HG03039 (cell line): Measurements from ENCODE around the gene GVQW3.

Experiments
- ATAC-seq: cut with Tn5 transposase; IDR thresholded peaks from one replicate; pipeline ENCODE4 v1.9.1; 2021; ENCODE audit warnings: mild to moderate bottlenecking, moderate library complexity; ENCODE audit not compliant: unreplicated experiment

GVQW3 gene

DNA sequence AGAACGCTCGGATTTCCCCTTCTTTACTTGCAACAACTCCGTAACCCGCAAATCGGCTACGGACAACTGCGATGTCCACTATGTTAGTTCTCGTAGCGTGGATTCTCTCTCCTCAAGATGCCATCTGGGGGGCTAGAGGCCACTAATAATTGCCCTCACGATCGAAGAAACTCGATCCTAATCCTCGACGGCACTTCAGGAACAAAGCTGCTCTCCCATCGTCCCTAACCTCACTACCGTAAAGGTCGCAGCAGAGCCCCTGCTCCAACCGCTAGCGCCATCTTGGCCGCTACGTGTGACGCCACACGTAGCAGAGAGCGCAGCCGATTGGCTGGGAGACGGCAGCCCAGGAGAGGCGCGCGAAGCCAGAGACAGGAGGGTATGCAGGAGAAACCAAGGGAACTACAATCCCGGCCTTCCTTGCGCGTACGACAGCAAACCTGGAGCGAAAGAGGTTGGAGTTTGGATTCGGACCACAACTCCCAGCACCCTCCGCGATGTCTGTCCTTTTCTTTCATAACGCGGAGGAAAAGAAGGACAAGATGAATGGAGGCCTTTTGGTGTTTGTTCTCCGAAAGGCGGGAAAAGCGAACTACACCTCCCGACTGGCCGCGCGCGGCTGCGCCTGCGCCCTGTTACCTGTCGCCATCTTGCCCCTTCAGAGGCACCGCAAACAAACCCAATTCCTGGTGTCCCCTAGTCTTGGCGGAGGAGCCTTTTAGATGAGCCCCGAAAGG lies 63.4 kb downstream of the GVQW3 start, which contains the start of gene EMSY:
EMSY (plus strand) TSS at position 635 of the 737 bp plus-strand sequence. CDS start 1,921 bp downstream, outside the sequence.
- peak; percentile 92 for ATAC-seq

DNA sequence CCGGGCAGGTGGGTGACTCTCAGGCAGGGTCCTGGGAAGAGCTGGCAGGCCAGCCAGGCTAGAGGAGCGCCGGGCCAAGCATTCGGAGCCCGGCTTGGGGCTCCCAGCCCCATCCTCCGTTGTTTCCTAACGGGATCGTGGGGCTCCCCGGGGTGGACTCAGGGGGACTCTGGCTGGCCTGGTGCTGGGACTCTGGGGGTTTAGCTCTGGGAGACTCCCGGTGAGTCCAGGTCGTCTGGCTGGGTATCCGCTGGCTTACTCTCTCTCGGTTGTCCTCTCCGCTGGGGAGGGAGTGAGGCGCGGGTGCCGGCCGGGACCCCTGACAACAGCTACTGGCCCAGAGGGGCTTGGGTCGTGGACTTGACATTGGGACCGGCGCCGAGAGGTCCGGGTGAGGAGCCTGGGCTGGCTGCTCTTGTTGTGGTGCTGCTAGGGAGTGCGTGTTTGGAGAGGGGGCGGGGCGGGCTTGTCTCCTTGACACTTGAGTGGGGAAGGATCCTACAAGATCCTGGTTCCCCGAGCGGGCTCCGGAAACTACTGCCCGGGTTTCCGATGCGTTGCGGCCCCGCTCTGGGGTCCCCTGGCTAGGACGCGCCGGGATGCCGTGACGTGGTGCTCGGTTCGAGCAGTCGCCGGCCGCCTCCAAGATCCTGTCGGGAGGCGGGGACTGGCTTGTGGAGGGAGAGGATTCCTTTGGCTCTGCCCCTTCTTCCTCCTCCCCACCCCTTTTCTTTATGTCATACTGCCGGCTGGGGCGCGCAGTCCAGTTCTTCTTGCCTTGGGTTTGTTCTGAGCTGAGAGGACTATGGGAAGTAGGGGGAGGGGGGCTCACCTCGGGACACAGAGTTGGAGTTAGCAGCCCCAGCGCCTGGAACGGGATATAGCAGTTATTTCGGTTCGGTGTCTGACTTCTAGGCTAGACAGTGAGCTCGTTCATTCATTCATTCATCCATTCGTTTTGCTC lies 64.3 kb downstream of the GVQW3 start:
- no peak for ATAC-seq

DNA sequence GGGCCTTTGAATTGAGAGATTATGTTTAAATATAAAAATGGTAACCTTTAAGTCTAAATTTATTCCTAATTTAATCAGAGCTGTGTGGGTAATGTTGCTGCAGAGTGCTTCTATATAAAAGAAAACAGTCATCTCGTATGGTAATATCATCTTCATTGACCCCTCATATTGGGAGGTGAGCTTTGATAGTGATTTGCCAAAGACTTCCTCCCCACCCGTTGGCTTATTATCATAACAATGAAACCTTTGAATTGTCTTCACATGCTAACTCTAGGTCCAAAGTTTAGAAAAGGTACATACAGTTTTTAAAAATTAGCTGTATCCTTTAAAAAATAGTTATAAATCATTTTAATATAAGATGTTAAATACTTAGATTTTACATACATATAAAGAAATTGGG lies 67.4 kb downstream of the GVQW3 start:
- ATAC-seq = no peak

DNA sequence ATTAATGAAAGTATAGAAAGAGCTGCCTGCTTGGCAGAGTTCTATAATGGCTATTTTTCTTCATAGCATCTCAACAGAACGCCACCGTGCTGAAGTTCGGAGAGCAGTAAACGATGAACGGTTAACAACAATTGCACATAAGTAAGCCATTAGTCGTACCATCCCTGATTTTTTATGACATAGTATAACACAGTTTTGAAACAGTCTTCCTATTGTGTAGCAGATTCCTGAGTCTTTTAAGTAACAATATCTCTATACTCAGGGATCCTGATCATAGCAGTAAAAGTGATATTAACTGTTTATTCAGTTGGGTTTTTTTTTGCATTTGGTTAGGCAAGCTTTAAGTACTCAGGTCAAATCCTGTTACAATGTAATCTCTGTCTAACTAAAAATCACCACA lies 72.1 kb downstream of the GVQW3 start:
- no peak for ATAC-seq

DNA sequence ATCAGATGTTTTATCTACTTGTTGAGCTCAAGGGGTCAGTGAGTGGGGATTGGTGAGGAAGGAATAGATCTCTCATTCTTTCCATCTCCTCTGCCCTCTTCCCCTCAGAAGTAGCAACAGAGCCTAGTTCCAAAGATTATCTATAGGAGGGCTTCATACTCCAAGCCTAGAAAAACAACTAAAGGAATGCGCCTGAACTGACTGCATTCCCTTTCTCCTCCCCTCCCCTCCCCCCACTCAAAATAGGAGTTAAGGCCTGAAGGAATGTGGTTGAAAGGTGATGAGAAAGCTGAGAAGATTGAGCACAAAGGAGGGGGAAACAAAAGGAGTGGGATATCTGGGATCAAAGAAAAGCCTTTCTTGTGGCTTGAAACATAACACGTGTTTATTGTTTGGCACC lies 74.2 kb downstream of the GVQW3 start:
- ATAC-seq = no peak

DNA sequence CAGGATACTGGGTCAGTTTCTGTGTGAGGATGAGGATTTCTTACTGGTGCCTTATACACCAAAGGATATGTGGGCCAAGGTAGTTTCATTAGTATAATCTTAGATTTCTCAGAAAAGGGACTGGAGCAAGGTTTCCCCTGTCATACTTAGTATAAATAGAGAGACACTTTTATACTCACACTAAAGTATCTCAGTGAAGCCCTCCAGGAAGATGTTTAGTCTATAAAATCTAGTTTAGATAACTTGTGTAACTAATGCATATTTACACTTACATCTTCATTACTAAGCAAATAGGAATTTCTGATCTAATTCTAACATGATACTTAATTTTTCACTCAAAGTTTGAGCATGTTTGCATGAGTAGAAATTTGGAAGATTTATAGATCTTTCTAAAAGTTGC lies 74.8 kb downstream of the GVQW3 start:
- no peak for ATAC-seq

DNA sequence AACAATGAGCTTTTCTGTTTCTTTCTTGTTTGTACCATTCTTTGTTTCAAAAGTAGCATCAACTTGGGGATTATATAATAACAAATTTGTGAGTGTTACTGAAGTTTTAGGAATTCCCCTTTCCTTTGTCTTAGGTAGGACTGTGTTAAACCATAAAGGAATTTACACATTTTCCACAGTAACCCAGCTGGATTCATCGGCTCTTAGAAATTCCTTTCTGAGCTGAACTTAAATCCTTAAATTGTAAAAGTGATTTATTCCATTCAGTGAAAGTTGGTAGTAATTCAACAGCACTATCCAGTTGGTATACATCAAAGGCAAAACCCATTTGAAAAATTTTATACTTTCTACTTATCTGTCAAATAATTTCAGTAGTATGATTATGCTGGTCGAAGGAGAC lies 75.4 kb downstream of the GVQW3 start:
- ATAC-seq = no peak
